HCT116 (cell line): ENCODE measurements around the gene PRKN. TPM values are rescaled to one million over a fixed set of nuclear protein-coding genes. Genes with fewer than 3 reads are reported as not detected.

Source experiments
- ATAC-seq: fragments of 200-7000 bp; cut with Tn5 transposase; 2 replicates; pipeline ENCODE4 v1.9.1; 2020; ENCODE audit warnings: mild to moderate bottlenecking, moderate library complexity
- BruUV-seq: library from RNA; stranded (reverse); fragments of 400-500 nt; replicated peaks from 2 replicates; lab custom pipeline; 2021; lab: Mats Ljungman, UMichigan
- CTCF ChIA-PET: fragments of 300-600 bp; sonication (Branson Sonifier 250); formaldehyde crosslinking; loops from one replicate; lab custom pipeline; 2021; ENCODE audit warnings: antibody characterized with exemption; lab: Charles Lee
- POLR2A ChIA-PET: fragments of 300-600, 350-600 bp; sonication (Branson Sonifier 250); formaldehyde crosslinking; loops from one replicate; lab custom pipeline; 2021; ENCODE audit warnings: antibody characterized with exemption; lab: Charles Lee
- RAD21 ChIA-PET, 2 experiments: fragments of 300-600 bp; sonication (Branson Sonifier 250); formaldehyde crosslinking; loops; one replicate each; lab custom pipeline; 2023; ENCODE audit warnings: low total read pairs in 2 of 2; ENCODE audit not compliant: uncharacterized antibody in 2 of 2, unreplicated experiment in 2 of 2, low non-redundant PET in 1 of 2; lab: Charles Lee
- DNase-seq: peaks from one replicate; pipeline ENCODE4 v3.0.0-alpha.2; 2010; ENCODE audit warnings: low read depth, low spot score
- H2AFZ ChIP-seq: fragments of 200-600 bp; shearing (Covaris generic), sonication (generic); 2 replicates; pipeline ENCODE4 v1.6.1; 2017; ENCODE audit warnings: low read depth, mixed run types, mixed read lengths, antibody characterized with exemption, low read length; ENCODE audit not compliant: poor library complexity, severe bottlenecking
- H3K27ac ChIP-seq: 2 replicates; pipeline ENCODE4 v1.5.1; 2012; ENCODE audit warnings: low read depth, low read length
- H3K27me3 ChIP-seq: fragments of 200-600 bp; sonication (generic); 2 replicates; pipeline ENCODE4 v1.6.1; 2016; ENCODE audit warnings: mixed run types, low read length, mixed read lengths; ENCODE audit not compliant: insufficient read depth
- H3K36me3 ChIP-seq, 2 experiments: fragments of 200-500 bp in 1 of 2; fragments of 200-600 bp in 1 of 2; sonication (Bioruptor generic) in 1 of 2; sonication (generic) in 1 of 2; 2 replicates each; pipeline versions ENCODE4 v1.5.1 to v1.6.1; 2014 to 2016; ENCODE audit warnings: low read length in 2 of 2, inconsistent platforms in 1 of 2, mixed read lengths in 1 of 2, mixed run types in 1 of 2; ENCODE audit not compliant: insufficient read depth in 2 of 2, control insufficient read depth in 1 of 2
- H3K4me1 ChIP-seq, 2 experiments: fragments of 200-600 bp in 1 of 2; sonication (generic) in 1 of 2; 2 replicates each; pipeline versions ENCODE4 v1.5.1 to v1.6.1; 2012 to 2017; ENCODE audit warnings: low read length in 2 of 2, inconsistent platforms in 1 of 2, mild to moderate bottlenecking in 1 of 2, mixed read lengths in 1 of 2, mixed run types in 1 of 2, moderate library complexity in 1 of 2; ENCODE audit not compliant: insufficient read depth in 2 of 2, control insufficient read depth in 1 of 2
- H3K4me2 ChIP-seq: fragments of 200-600 bp; sonication (generic); 2 replicates; pipeline ENCODE4 v1.6.1; 2017; ENCODE audit warnings: mixed run types, low read length, mixed read lengths
- H3K4me3 ChIP-seq, 2 experiments: fragments of 200-600 bp in 1 of 2; sonication (generic) in 1 of 2; replicated peaks in 1 of 2; 2 replicates each; pipeline ENCODE4 v1.5.1; 2011 to 2016; ENCODE audit warnings: low read length in 2 of 2, control low read depth in 1 of 2, low read depth in 1 of 2, mild to moderate bottlenecking in 1 of 2, mixed read lengths in 1 of 2, mixed run types in 1 of 2
- H3K79me2 ChIP-seq: fragments of 200-600 bp; sonication (generic); 2 replicates; pipeline ENCODE4 v1.6.1; 2017; ENCODE audit warnings: mild to moderate bottlenecking, mixed run types, low read length, moderate library complexity, mixed read lengths; ENCODE audit not compliant: insufficient read depth
- H3K9ac ChIP-seq: fragments of 200-600 bp; sonication (generic); 2 replicates; pipeline ENCODE4 v1.6.1; 2016; ENCODE audit warnings: low read length, mixed read lengths
- H3K9me2 ChIP-seq: fragments of 200-600 bp; sonication (generic), shearing (Covaris generic); 2 replicates; pipeline ENCODE4 v1.6.1; 2017; ENCODE audit warnings: mixed run types, mild to moderate bottlenecking, moderate library complexity; ENCODE audit not compliant: insufficient read depth
- H3K9me3 ChIP-seq, 2 experiments: fragments of 200-500 bp in 1 of 2; fragments of 200-600 bp in 1 of 2; sonication (Bioruptor generic) in 1 of 2; sonication (generic) in 1 of 2; 2 replicates each; pipeline ENCODE4 v1.6.1; 2014 to 2017; ENCODE audit warnings: low read length in 2 of 2, mixed read lengths in 2 of 2, inconsistent platforms in 1 of 2, low read depth in 1 of 2, mild to moderate bottlenecking in 1 of 2, mixed run types in 1 of 2, moderate library complexity in 1 of 2; ENCODE audit not compliant: control insufficient read depth in 1 of 2, insufficient read depth in 1 of 2
- H4K20me1 ChIP-seq: fragments of 200-600 bp; sonication (generic), shearing (Covaris generic); 2 replicates; pipeline ENCODE4 v1.6.1; 2017; ENCODE audit warnings: mixed run types, mild to moderate bottlenecking, moderate library complexity; ENCODE audit not compliant: insufficient read depth
- ATF3 ChIP-seq: IDR thresholded peaks from 2 replicates; pipeline ENCODE4 v1.6.1; 2012
- CBX3 ChIP-seq: IDR thresholded peaks from 2 replicates; pipeline ENCODE4 v1.6.1; 2012; ENCODE audit warnings: low read depth
- CEBPB ChIP-seq: IDR thresholded peaks from 2 replicates; pipeline ENCODE4 v1.6.1; 2012; ENCODE audit warnings: low read depth
- CTCF ChIP-seq, 3 experiments: fragments of 200-600 bp in 1 of 3; sonication (generic) in 1 of 3; IDR thresholded peaks in 2 of 3; conservative IDR thresholded peaks in 1 of 3; 2 replicates each; pipeline ENCODE4 v1.5.1; 2012 to 2017; ENCODE audit warnings: low read depth in 2 of 3, low read length in 2 of 3, antibody characterized with exemption in 1 of 3, borderline replicate concordance in 1 of 3, control low read depth in 1 of 3, mild to moderate bottlenecking in 1 of 3, mixed read lengths in 1 of 3, mixed run types in 1 of 3, moderate library complexity in 1 of 3; ENCODE audit not compliant: insufficient read depth in 1 of 3
- EGR1 ChIP-seq: IDR thresholded peaks from 2 replicates; pipeline ENCODE4 v1.6.1; 2012; ENCODE audit warnings: low read depth
- EZH2 ChIP-seq: fragments of 200-600 bp; sonication (generic); IDR thresholded peaks from 2 replicates; pipeline ENCODE4 v1.6.1; 2017; ENCODE audit warnings: antibody characterized with exemption, mixed run types
- FOSL1 ChIP-seq: IDR thresholded peaks from 2 replicates; pipeline ENCODE4 v1.6.1; 2012; ENCODE audit warnings: low read depth
- JUND ChIP-seq: IDR thresholded peaks from 2 replicates; pipeline ENCODE4 v1.6.1; 2012
- POLR2A ChIP-seq: IDR thresholded peaks from 2 replicates; pipeline ENCODE4 v1.7.0; 2011; ENCODE audit warnings: borderline replicate concordance; ENCODE audit not compliant: insufficient read depth, insufficient read length; ENCODE audit errors: extremely low read depth
- POLR2AphosphoS5 ChIP-seq: IDR thresholded peaks from 2 replicates; pipeline ENCODE4 v1.6.1; 2011; ENCODE audit warnings: mild to moderate bottlenecking, low read depth, low read length, moderate library complexity
- RAD21 ChIP-seq: IDR thresholded peaks from 2 replicates; pipeline ENCODE4 v1.6.1; 2012; ENCODE audit warnings: low read depth, mild to moderate bottlenecking
- SIN3A ChIP-seq: IDR thresholded peaks from 2 replicates; pipeline ENCODE4 v1.6.1; 2012; ENCODE audit warnings: low read depth
- SP1 ChIP-seq: IDR thresholded peaks from 2 replicates; pipeline ENCODE4 v1.6.1; 2012; ENCODE audit warnings: low read depth
- SRF ChIP-seq: IDR thresholded peaks from 2 replicates; pipeline ENCODE4 v1.6.1; 2012; ENCODE audit warnings: low read depth
- TCF7L2 ChIP-seq: IDR thresholded peaks from 2 replicates; pipeline ENCODE4 v1.7.0; 2011; ENCODE audit warnings: borderline replicate concordance, inconsistent platforms; ENCODE audit not compliant: insufficient read depth, insufficient read length; ENCODE audit errors: extremely low read depth
- YY1 ChIP-seq: IDR thresholded peaks from 2 replicates; pipeline ENCODE4 v1.6.1; 2011; ENCODE audit warnings: low read length, low read depth, moderate library complexity, mild to moderate bottlenecking; ENCODE audit not compliant: insufficient replicate concordance; ENCODE audit errors: extremely low read depth
- ZBTB33 ChIP-seq: IDR thresholded peaks from 2 replicates; pipeline ENCODE4 v1.6.1; 2011; ENCODE audit warnings: mild to moderate bottlenecking, low read length, moderate library complexity; ENCODE audit not compliant: insufficient replicate concordance; ENCODE audit errors: extremely low read depth
- ZFX ChIP-seq: fragments of 450-650 bp; IDR thresholded peaks from 2 replicates; pipeline ENCODE4 v1.6.1; 2017
- ZNF274 ChIP-seq: fragments of 200-500 bp; sonication (Bioruptor generic); IDR thresholded peaks from 2 replicates; pipeline ENCODE4 v1.6.1; 2014; ENCODE audit warnings: mild to moderate bottlenecking, low read depth, low read length, inconsistent platforms
- intact Hi-C: fragments of 100-400 bp; cut with micrococcal nuclease; formaldehyde crosslinking; loops from 2 replicates; pipeline ENCODE4 v1.10.0; 2022
- total RNA-seq: library from RNA; stranded (reverse); gene quantifications from one replicate; pipeline ENCODE4 v1.2.1, GENCODE V29; 2021; ENCODE audit not compliant: unreplicated experiment

PRKN gene
- total RNA-seq, 1 experiment from 2014 or later: 2.6 TPM

GRCh38 chr6:161511447-161512095, 1216.0 kb downstream of the PRKN start:
- no peak overlapping the region for H3K27ac ChIP-seq
- no peaks in the 10 kb centered on the region for H3K36me3 ChIP-seq
- no peak overlapping the region for H3K4me2 ChIP-seq
- no peak for DNase-seq
- RAD21 ChIA-PET: no interaction called here
- CTCF ChIA-PET: no interaction called here
- H3K9me2 ChIP-seq: no peaks in the 10 kb centered on the region
- no TSS peak for BruUV-seq
- ATAC-seq: no peak
- intact Hi-C loops: no loop called here
- H3K27me3 ChIP-seq: no peaks in the 10 kb centered on the region
- no peaks in the 10 kb centered on the region for H3K4me1 ChIP-seq
- H3K9ac ChIP-seq: no peak overlapping the region
- H3K79me2 ChIP-seq: no peaks in the 10 kb centered on the region
- no peaks in the 10 kb centered on the region for H3K9me3 ChIP-seq
- no peak overlapping the region for H3K4me3 ChIP-seq
- TF ChIP-seq CEBPB (no peak), CBX3 (no peak), EZH2 (no peak), EGR1 (no peak), FOSL1 (no peak), ZFX (no peak), POLR2AphosphoS5 (no peak), SIN3A (no peak), ZBTB33 (no peak), ATF3 (no peak), SRF (no peak), TCF7L2 (no peak), SP1 (no peak), POLR2A (no peak), ZNF274 (no peak), RAD21 (no peak), CTCF (IDR thresholded peaks at IDR 0.05 in 2 of 3, conservative IDR thresholded peaks at IDR 0.05 in 1 of 3; ENCODE audit: borderline replicate concordance in 1 of 3, insufficient read depth in 1 of 3, low read depth in 2 of 3, low read length in 2 of 3) (no peak), YY1 (no peak), JUND (no peak)
- POLR2A ChIA-PET: no interaction called here
- H2AFZ ChIP-seq: no peak overlapping the region
- H4K20me1 ChIP-seq: no peaks in the 10 kb centered on the region
